Fibroblast of the aortic adventitia (primary cell): ENCODE data around the gene MAP4K3. TPM values are rescaled to one million over a fixed set of nuclear protein-coding genes. Genes with fewer than 3 reads are reported as not detected.

Experiments
- DNase-seq: peaks from one replicate; pipeline ENCODE4 v3.0.0-alpha.2; 2010; ENCODE audit warnings: low read depth
- H3K4me3 ChIP-seq: 2 replicates; pipeline ENCODE4 v1.5.1; 2011; ENCODE audit warnings: low read depth, mild to moderate bottlenecking, control low read depth, low read length, moderate library complexity
- CTCF ChIP-seq: IDR thresholded peaks from 2 replicates; pipeline ENCODE4 v1.5.1; 2011; ENCODE audit warnings: mild to moderate bottlenecking, low read length, control low read depth, inconsistent platforms; ENCODE audit not compliant: insufficient read depth
- total RNA-seq: library from RNA; depleted of rRNA; stranded (reverse); fragments of >200 nt; gene quantifications from 2 replicates; pipeline ENCODE4 v1.2.3, GENCODE V29; 2012; ENCODE audit warnings: low replicate concordance

MAP4K3 gene
- total RNA-seq, 1 donor = 48.0 TPM

GRCh38 chr2:39240758-39241157 is 196.3 kb downstream of the MAP4K3 start:
- H3K4me3 ChIP-seq = no peak overlapping the region
- TF ChIP-seq CTCF = no peak
- no peak for DNase-seq

- TF ChIP-seq CTCF = no peak
- DNase-seq = peak; percentile 11
Measured at GRCh38 chr2:39234754-39235153, 202.3 kb downstream of the MAP4K3 start.

GRCh38 chr2:39232141-39232540 is 204.9 kb downstream of the MAP4K3 start:
- no peak for TF ChIP-seq CTCF
- no peak for DNase-seq
- H3K4me3 ChIP-seq = no peak overlapping the region

More at GRCh38 chr2:39234754-39235153, 202.3 kb downstream of the MAP4K3 start:
- no peak overlapping the region for H3K4me3 ChIP-seq

- no peak overlapping the region for H3K4me3 ChIP-seq
- no peak for DNase-seq
- no peak for TF ChIP-seq CTCF
Measured at GRCh38 chr2:39228413-39229209, 208.5 kb downstream of the MAP4K3 start.

GRCh38 chr2:39227628-39228412 is 209.3 kb downstream of the MAP4K3 start:
- TF ChIP-seq CTCF = peak; percentile 88
- no peak overlapping the region for H3K4me3 ChIP-seq
- DNase-seq = peak; percentile 77

- no peak for DNase-seq
- no peak for TF ChIP-seq CTCF
- no peak overlapping the region for H3K4me3 ChIP-seq
Measured at GRCh38 chr2:39225567-39225966, 211.5 kb downstream of the MAP4K3 start.
